A549 (cell line): ENCODE measurements around the gene TPCN2.

ENCODE experiments used
- CTCF ChIP-seq: fragments of >200 bp; sonication (Bioruptor Twin); formaldehyde crosslinking; IDR thresholded peaks from 3 replicates; pipeline ENCODE4 v1.5.1; 2016
- EP300 ChIP-seq, 2 experiments: fragments of >200 bp; sonication (Bioruptor Twin); formaldehyde crosslinking; IDR thresholded peaks; 2 replicates in 1 of 2; 3 replicates in 1 of 2; pipeline ENCODE4 v1.6.1; 2016 to 2017
- GATA3 ChIP-seq: IDR thresholded peaks from 2 replicates; pipeline ENCODE4 v1.6.1; 2012; ENCODE audit warnings: borderline replicate concordance
- POLR2A ChIP-seq: IDR thresholded peaks from 2 replicates; pipeline ENCODE4 v1.6.1; 2012; ENCODE audit warnings: mild to moderate bottlenecking, low read length
- POLR2AphosphoS2 ChIP-seq: conservative IDR thresholded peaks from 2 replicates; pipeline ENCODE4 v1.6.1; 2012; ENCODE audit warnings: low read length, improper control_type of control experiment, inconsistent platforms
- RAD21 ChIP-seq, 2 experiments: fragments of >200 bp in 1 of 2; sonication (Bioruptor Twin) in 1 of 2; formaldehyde crosslinking in 1 of 2; IDR thresholded peaks in 1 of 2; conservative IDR thresholded peaks in 1 of 2; 2 replicates in 1 of 2; 3 replicates in 1 of 2; pipeline ENCODE4 v1.6.1; 2012 to 2018; ENCODE audit warnings: inconsistent platforms in 1 of 2

- TF ChIP-seq CTCF (no peak), GATA3 (no peak), POLR2AphosphoS2 (no peak), POLR2A (no peak), EP300 (IDR thresholded peaks at IDR 0.05) (no peak), RAD21 (conservative IDR thresholded peaks at IDR 0.05 in 1 of 2, IDR thresholded peaks at IDR 0.05 in 1 of 2) (no peak)
Measured at GRCh38 chr11:69183613-69184012, 134.9 kb downstream of the TPCN2 start.
